ENCODE results near the gene PDGFC.

The PDGFC gene

GRCh38 chr4:156778093-156778492 lies 193.5 kb downstream of the PDGFC start:
- no peak for DNase-seq

GRCh38 chr4:156775813-156776212 lies 195.8 kb downstream of the PDGFC start:
- DNase-seq, result no peak

GRCh38 chr4:156774422-156774821 lies 197.2 kb downstream of the PDGFC start:
- DNase-seq, result no peak

DNA sequence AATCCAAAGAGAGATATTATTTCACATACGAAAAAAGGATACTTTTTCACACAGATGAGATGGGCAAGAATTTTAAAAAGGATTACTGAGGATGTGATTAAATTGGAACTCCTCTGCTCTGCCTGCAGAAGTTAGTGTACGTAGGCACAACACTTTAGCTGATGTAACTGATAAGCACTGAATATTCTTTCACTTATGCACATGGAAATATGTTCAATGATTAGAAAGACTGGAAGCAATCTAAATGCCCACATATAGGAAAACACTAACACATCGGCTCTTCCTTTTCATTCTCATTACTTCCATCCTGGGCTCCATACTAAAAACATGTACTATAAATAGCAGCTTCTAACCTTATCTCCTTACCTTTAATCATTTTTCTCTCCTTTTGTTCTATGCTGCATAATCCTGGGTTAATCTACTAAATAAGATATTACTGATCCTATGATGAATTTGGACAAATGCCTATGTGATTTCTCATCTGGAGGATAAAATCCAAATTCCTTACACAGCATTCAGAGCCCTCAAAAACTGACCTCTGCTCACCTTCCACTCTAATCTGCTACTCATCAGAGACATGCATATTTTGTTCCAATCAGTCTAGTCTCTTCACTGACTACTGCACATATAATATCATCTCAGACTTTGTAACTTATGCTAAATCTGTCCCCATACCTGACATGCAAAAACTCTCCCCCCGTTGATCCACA lies 197.8 kb downstream of the PDGFC start:
- DNase-seq, result no peak

GRCh38 chr4:156771171-156771837 lies 200.3 kb downstream of the PDGFC start:
- no peak for DNase-seq

DNA sequence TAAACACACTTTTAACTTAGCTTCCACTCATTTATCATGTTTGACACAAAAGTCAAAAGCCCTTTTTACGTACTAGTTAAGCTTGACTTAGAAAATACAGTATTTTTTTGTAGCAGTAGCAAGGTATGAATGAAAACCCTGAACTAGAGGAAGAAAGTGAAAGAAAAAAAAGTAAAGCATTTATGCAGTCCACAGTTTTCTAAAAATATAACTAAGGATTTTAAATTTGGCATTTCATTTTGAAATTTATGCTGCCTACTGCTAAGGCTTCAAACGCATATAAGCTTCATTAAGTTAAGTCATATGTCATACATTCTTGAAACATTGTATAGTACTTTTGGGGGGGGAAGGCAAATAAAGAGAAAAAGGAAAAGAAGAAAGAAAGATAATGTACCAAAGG lies 201.5 kb downstream of the PDGFC start:
- no peak for DNase-seq

- DNase-seq, result no peak
These were observed 203.6 kb downstream of the PDGFC start for GRCh38 chr4:156767911-156768415.

GRCh38 chr4:156766846-156767245 lies 204.8 kb downstream of the PDGFC start:
- DNase-seq, result no peak

DNA sequence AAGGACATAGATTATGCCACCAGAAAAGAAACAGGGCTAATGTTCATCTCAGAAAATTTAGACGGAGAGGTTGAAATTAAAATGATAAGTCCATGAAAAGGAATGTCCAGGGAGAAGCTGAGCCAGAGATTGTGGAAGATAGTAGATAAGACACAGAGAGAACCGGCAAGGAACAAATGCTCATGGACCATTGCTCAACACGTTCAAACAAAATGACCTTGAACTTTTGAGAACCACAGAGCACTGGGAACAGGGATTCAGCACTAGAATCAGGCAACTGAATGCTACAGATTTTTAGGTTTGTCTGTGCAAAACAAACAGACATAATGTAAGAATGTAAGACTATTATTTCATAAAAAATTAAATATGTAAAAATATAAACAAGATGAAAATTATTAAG lies 206.3 kb downstream of the PDGFC start:
- no peak for DNase-seq

DNA sequence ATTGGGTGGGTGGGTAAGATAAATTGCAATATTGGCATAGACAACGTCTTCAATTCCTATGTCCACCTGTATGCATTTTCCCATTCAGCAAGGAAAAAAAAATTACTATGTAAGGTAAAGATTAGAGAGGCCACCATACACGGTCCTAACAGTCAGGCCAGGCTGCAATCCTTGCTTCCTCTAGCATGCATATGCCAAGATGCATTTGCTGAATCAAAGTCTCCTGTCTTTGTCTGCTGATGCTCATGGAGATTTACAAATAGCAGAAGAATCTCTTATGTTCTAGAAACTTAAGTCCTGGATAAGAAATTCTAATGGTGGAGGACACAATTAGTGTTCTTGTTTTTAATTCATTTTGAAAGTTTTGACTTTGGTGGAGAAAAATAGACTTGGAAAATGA lies 206.8 kb downstream of the PDGFC start:
- DNase-seq, result no peak

DNA sequence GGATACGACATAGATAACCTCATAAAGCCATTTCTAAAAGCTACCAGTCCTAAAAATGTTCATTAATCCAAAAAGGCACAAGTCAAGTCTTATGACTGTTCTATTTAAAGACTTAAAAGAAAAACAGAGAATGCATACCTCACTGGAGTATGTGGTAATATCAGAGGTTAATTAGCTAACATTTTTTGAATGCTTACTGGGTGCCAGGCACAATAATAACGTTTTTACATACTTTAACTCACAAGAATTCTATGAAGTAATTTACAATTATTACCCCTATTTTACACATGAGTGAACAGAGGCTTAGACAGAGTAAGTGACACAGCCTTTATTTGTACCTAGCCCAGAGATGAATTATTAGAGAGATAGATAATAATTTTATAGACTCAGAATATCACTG lies 207.5 kb downstream of the PDGFC start:
- no peak for DNase-seq

DNA sequence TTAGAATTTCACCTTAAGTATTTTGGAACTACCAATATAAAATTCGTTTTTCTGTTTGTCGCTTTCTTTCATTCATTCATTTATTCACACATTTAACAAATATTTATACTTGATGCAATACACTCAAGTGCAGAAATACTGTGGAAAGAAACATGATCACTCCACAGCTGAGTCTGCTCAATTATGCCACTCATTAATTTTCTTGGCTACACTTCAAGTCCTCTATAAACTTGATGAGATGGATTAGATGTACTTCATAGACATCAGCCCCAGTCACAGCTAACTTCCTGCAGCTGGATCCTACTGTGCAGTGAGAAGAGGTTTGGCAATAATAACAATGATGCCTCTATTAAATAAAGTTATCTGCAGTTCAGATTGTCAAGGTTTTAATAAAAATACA lies 208.1 kb downstream of the PDGFC start:
- DNase-seq, result no peak

- no peak for DNase-seq
These were observed 208.7 kb downstream of the PDGFC start for GRCh38 chr4:156762851-156763250.

- DNase-seq, result no peak
These were observed 215.5 kb downstream of the PDGFC start for GRCh38 chr4:156756118-156756517.

DNA sequence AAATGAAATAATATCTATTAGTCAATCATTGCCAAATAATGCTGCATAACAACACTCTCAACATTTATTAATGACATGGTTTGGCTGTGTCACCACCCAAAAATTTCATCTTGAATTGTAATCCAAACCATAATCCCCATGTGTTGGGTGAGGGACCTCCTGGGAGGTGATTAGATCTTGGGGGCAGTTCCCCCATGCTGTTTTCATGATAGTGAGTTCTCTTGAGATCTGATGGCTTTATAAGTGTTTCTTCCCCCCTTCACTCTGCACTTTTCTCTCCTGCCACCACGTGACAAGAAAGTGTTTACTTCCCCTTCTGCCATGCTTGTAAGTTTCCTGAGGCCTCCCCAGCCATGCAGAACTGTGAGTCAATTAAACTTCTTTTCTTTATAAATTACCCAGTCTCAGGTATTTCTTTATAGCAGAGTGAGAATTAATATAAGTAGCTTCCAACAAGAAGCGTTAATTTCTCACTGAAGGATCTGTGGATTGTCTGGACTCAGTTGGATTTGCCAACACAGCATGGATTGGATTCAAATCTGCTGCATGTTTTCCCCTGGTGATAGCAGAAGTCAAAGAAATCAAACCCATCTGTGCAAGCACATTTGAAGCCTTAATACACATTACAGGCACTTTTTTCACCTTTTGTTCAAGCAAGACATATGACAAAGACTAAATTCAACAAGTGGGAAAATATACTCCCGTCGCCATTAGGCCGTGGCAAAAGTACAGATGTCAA lies 216.6 kb downstream of the PDGFC start:
- DNase-seq, result no peak

DNA sequence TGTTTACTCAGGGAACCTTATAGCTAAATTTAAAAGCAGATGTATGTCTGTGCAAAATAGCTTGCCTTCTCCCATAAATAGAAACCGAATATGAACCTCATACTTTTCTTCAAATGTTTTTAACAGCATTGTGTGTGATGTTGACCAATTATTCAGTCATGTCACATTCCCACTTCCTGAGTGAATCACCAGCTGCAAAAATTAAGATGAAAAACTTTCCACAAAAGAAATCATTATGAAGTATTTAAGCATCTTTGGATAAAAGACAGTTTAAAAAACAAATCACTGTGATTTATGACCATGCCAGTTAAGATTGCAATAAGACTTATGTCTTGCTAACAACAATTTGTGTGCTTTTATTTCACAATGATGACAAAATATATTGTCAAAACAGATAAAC lies 220.1 kb downstream of the PDGFC start:
- DNase-seq, result no peak

DNA sequence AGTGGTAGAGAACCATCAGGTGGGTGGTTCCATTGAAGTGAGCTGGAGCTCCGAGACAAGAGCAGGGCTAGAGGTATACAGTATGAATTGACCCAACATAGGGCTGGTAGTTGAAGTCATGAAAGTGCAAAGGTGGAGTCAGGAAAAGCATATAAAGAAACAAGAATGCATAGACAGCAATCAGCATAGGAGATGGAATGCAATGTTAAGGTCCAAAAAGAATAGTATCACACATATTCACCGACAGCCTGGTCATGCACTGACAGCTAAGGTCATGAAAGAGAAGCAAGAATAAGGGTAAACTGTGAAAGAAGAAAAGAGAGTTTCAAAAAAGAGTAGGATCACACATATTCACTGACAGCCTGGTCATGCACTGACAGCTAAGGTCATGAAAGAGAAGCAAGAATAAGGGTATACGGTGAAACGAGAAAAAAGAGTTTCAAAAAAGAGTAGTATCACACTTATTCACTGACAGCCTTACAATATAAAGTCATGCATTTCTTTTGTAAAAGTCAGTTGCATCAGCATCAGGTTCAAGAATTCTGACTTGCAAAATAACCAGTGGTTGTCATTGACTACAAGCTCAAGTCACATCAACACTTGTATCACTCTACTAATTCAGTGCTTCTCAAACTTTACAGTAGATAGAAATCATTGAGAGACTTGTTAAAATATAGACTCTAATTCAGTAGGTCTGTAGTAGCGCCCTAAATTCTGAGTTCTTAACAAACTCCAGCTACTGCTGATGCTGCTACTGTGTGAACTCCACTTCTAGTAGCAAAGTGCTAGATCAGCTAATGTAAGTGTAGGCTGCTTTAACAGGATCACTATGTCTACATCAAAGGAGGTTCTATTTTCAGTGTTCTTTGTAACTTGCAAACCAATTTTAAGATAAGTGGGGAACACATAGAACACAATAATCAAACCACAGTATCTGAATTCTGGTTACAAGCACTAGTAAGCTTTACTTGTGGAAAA lies 221.9 kb downstream of the PDGFC start:
- DNase-seq, result no peak

DNA sequence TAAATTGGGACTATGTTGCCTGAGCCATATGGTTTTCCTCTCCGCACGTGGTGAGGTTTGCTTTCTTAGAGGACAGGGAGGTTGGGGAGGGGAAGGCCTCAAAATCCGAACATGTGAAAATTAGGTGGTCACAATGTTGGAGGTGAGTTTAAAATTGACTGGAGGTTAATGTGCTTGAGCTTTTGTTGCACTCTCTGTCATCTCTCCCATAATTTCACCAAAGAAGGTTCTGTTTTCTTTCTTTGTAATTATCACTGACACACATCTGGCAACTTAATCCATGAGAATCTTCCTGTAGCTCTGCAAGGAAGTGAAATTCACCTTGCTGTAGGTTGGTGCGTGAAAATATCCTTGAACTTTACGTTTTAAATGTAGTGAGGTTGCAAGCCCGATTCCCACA lies 225.5 kb downstream of the PDGFC start:
- no peak for DNase-seq

- no peak for DNase-seq
These were observed 232.8 kb downstream of the PDGFC start for GRCh38 chr4:156738766-156739165.

GRCh38 chr4:156734965-156735895 lies 236.4 kb downstream of the PDGFC start:
- no peak for DNase-seq

DNA sequence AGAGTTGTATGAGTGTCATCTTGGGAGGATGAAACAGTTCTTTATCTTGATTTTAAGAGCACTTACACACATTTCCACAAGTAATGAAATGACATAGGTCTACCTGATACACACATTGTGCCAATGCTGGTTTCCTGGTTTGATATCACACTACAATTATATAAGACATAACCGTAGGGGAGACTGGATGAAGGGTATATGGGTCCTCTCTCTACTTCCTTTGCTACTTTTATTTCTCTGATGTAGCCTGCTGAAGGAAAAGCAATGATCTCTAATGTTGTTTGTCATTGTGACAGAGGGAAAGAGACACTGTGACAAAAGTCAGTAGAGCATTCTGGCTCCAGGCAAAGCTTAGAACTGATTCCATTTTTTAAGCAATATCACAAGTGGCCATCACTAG lies 238.0 kb downstream of the PDGFC start:
- DNase-seq, result no peak

DNA sequence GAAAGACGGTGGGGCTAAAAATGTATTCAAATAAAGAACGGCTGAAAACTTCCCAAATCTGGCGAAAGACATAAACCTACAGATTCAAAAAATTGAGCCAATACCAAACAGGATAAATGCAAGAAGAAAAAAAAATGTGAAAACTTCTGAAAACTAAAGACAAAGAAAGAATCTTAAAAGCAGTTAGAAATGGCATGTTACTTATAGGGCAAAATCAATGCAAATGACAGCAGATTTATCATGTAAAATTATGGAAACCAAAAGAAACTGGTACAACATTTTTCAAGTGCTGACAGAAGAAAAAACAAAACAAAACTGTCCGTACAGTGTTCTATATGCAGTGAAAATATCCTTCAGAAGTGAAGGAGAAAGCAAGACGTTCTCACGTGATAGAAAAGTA lies 239.0 kb downstream of the PDGFC start:
- DNase-seq, result no peak
